Mesenchymal stem cell (in vitro differentiated cells and primary cell): ENCODE data around the gene RNPS1.
A peak's percentile ranks its signal among the peaks of the same experiment; 100 is the strongest.

ENCODE experiments used
- DNase-seq: peaks from one replicate; pipeline ENCODE4 v3.0.0-alpha.2; 2013
- H2AFZ ChIP-seq: one replicate; pipeline ENCODE4 v1.6.1; 2013; ENCODE audit warnings: low read depth, mild to moderate bottlenecking, control low read depth, inconsistent platforms, low read length, moderate library complexity
- H2AK5ac ChIP-seq: 2 replicates; pipeline ENCODE4 v1.6.1; 2013; ENCODE audit warnings: low read length, moderate library complexity, mild to moderate bottlenecking, inconsistent platforms; ENCODE audit not compliant: severe bottlenecking
- H2BK120ac ChIP-seq: one replicate; pipeline ENCODE4 v1.6.1; 2013; ENCODE audit warnings: low read depth, mild to moderate bottlenecking, inconsistent platforms, low read length, moderate library complexity
- H2BK12ac ChIP-seq, 2 experiments: one replicate each; pipeline ENCODE4 v1.6.1; 2013; ENCODE audit warnings: inconsistent platforms in 2 of 2, low read length in 2 of 2, mild to moderate bottlenecking in 2 of 2, moderate library complexity in 2 of 2, control low read depth in 1 of 2
- H2BK15ac ChIP-seq: one replicate; pipeline ENCODE4 v1.6.1; 2013; ENCODE audit warnings: mild to moderate bottlenecking, low read depth, inconsistent platforms; ENCODE audit not compliant: poor library complexity, severe bottlenecking
- H2BK5ac ChIP-seq: 2 replicates; pipeline ENCODE4 v1.6.1; 2013; ENCODE audit warnings: low read depth, mild to moderate bottlenecking, low read length, control low read depth, inconsistent platforms; ENCODE audit not compliant: poor library complexity, severe bottlenecking
- H3K14ac ChIP-seq, 2 experiments: one replicate each; pipeline ENCODE4 v1.6.1; 2013; ENCODE audit warnings: inconsistent platforms in 2 of 2, low read length in 2 of 2, control low read depth in 1 of 2, mild to moderate bottlenecking in 1 of 2, moderate library complexity in 1 of 2
- H3K18ac ChIP-seq, 2 experiments: one replicate each; pipeline ENCODE4 v1.6.1; 2013; ENCODE audit warnings: inconsistent platforms in 2 of 2, low read length in 2 of 2, control low read depth in 1 of 2, low read depth in 1 of 2, mild to moderate bottlenecking in 1 of 2
- H3K23ac ChIP-seq, 2 experiments: one replicate each; pipeline ENCODE4 v1.6.1; 2013; ENCODE audit warnings: inconsistent platforms in 2 of 2, low read length in 2 of 2, mild to moderate bottlenecking in 2 of 2, moderate library complexity in 2 of 2, control low read depth in 1 of 2
- H3K27ac ChIP-seq: 2 replicates; pipeline ENCODE4 v1.5.1; 2013; ENCODE audit warnings: mild to moderate bottlenecking, moderate library complexity, low read length, control low read depth, inconsistent platforms; ENCODE audit not compliant: poor library complexity, severe bottlenecking
- H3K27me3 ChIP-seq, 2 experiments: 2 replicates each; pipeline versions ENCODE4 v1.6.1 to v1.7.0; 2013; ENCODE audit warnings: low read length in 2 of 2, mild to moderate bottlenecking in 2 of 2, moderate library complexity in 2 of 2, control low read depth in 1 of 2, inconsistent platforms in 1 of 2; ENCODE audit not compliant: control insufficient read depth in 1 of 2, insufficient read depth in 1 of 2
- H3K36me3 ChIP-seq, 2 experiments: 2 replicates each; pipeline versions ENCODE4 v1.6.1 to v1.7.0; 2013; ENCODE audit warnings: low read length in 2 of 2, control low read depth in 1 of 2, inconsistent platforms in 1 of 2, low read depth in 1 of 2, mild to moderate bottlenecking in 1 of 2; ENCODE audit not compliant: insufficient read depth in 2 of 2, control insufficient read depth in 1 of 2
- H3K4ac ChIP-seq, 2 experiments: one replicate each; pipeline ENCODE4 v1.6.1; 2013; ENCODE audit warnings: inconsistent platforms in 2 of 2, low read length in 2 of 2, mild to moderate bottlenecking in 2 of 2, moderate library complexity in 2 of 2, control low read depth in 1 of 2, low read depth in 1 of 2
- H3K4me1 ChIP-seq: 2 replicates; pipeline ENCODE4 v1.6.1; 2013; ENCODE audit warnings: low read depth, low read length, control low read depth; ENCODE audit not compliant: control insufficient read depth, insufficient read depth
- H3K4me2 ChIP-seq: 2 replicates; pipeline ENCODE4 v1.6.1; 2013; ENCODE audit warnings: low read length, mild to moderate bottlenecking, inconsistent platforms; ENCODE audit not compliant: poor library complexity, severe bottlenecking
- H3K4me3 ChIP-seq, 2 experiments: 2 replicates each; pipeline versions ENCODE4 v1.5.1 to v1.7.0; 2013; ENCODE audit warnings: low read length in 2 of 2, mild to moderate bottlenecking in 2 of 2, control low read depth in 1 of 2, low read depth in 1 of 2; ENCODE audit not compliant: insufficient read depth in 1 of 2
- H3K79me1 ChIP-seq: replicated peaks from 2 replicates; pipeline ENCODE4 v1.6.1; 2013; ENCODE audit warnings: mild to moderate bottlenecking, control low read depth, low read length, inconsistent platforms; ENCODE audit not compliant: poor library complexity, severe bottlenecking
- H3K9ac ChIP-seq: 2 replicates; pipeline ENCODE4 v1.7.0; 2013; ENCODE audit warnings: mild to moderate bottlenecking, low read length, moderate library complexity
- H3K9me3 ChIP-seq: 2 replicates; pipeline ENCODE4 v1.7.0; 2013; ENCODE audit warnings: mild to moderate bottlenecking, low read length; ENCODE audit not compliant: control insufficient read depth
- H4K8ac ChIP-seq: one replicate; pipeline ENCODE4 v1.6.1; 2013; ENCODE audit warnings: inconsistent platforms, mild to moderate bottlenecking, low read length, moderate library complexity
- H4K91ac ChIP-seq: one replicate; pipeline ENCODE4 v1.6.1; 2013; ENCODE audit warnings: mild to moderate bottlenecking, low read length, inconsistent platforms
- WGBS: methylation state at CpG from one replicate; pipeline ENCODE4 v1.1.7; 2013; ENCODE audit warnings: mixed read lengths; 5-methylcytosine and 5-hydroxymethylcytosine counted together

Gene RNPS1

DNA sequence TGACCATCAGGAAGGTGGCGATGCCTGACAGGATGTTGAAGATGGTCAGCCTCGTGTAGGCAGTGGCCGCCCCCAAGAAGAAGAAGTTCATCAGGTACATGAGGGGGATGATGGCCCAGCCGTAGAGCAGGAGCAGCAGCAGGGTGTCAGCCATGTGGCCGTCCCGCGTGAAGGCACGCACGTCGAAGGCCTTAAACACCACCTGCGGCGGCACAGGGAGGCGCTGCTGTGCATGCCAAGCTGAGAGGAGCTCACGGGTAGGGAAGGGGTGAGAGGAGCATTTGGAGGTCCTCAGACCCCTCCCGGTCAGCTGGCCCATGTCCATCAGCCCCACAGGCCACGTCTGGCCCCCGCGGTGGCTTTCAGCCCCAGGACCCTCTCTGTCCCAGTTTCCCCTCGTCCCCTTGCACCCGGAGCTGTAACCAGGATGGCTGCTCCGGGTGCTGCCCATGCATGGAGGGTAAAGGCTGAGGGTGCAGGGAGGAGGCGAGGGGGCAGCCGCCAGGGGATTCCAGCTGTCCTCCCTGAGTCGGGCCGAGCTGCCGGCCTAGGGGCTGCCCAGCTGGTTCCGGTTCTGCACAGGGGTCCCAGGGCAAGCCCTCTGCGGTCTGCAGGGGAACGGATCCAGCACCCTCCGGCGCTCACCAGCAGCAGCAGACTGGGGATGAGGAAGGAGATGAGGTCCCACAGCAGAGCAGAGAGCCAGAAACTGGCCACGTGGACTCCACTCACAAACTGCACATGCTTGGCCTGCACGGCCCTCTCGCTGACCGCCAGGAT lies 17.1 kb upstream of the RNPS1 start:
- H3K14ac ChIP-seq, result no peak overlapping the region
- no peak overlapping the region for H2BK15ac ChIP-seq
- no peaks in the 10 kb centered on the region for H3K9me3 ChIP-seq
- no peak overlapping the region for H3K27ac ChIP-seq
- H3K4ac ChIP-seq, result no peak overlapping the region
- H2BK120ac ChIP-seq, result no peak overlapping the region
- H3K18ac ChIP-seq, result no peak overlapping the region
- H3K27me3 ChIP-seq, result peaks cover 7 to 58% of the 10 kb centered on the region in 2 experiments
- peak overlapping the region in 1 of 2 experiments; percentile 20 for H3K4me3 ChIP-seq
- no peak overlapping the region for H2BK12ac ChIP-seq
- H2AFZ ChIP-seq, result no peak overlapping the region
- H3K36me3 ChIP-seq, result no peaks in the 10 kb centered on the region
- WGBS, result 89% methylated on average over 34 of the region's 35 CpGs
- no peak overlapping the region for H3K23ac ChIP-seq
- no peak overlapping the region for H4K91ac ChIP-seq
- H3K79me1 ChIP-seq, result no peaks in the 10 kb centered on the region
- no peak overlapping the region for H3K9ac ChIP-seq
- H3K4me1 ChIP-seq, result no peaks in the 10 kb centered on the region
- H4K8ac ChIP-seq, result no peak overlapping the region
- H2AK5ac ChIP-seq, result no peak overlapping the region
- H3K4me2 ChIP-seq, result no peak overlapping the region
- DNase-seq, result no peak
- no peak overlapping the region for H2BK5ac ChIP-seq

DNA sequence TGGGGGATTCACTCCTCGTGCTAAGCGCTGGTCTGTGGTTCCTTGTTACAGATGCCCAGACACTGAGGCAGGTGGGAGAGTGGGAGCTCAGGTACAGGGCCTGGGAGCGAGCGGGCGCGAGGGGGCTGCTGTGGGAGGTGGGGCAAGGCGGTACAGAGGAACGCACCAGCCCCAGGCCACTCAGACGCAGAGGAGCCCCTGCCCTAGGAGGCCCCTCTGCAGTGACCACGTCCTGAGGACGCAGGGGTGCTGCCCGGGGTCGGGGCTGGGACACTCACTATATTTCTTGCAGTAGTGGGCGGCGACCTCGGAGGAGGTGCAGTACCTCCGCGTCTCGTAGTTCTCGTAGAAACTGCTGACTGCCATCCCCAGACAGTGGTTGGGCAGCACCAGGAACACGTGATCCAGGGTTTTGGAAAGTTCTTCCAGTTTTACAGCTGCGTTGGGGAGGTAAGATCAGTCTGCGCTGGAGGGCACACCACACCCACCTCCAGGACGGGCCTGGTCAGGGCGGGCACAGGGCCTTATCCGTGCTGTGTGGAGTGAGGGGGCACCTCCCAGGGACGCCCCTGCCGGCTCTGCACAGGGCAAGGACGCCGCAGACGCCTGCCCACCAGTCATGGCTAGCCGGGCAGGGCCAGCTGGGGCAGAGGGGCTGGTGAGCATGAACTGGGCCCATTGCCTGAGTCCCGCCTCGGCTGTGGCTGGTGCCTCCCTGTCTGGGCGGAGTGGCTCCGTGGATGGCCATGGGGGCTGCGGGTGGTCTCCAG lies 16.3 kb upstream of the RNPS1 start:
- Histone ChIP-seq H2BK120ac (no peak overlapping the region), H4K8ac (no peak overlapping the region), H2AFZ (no peak overlapping the region), H3K23ac (no peak overlapping the region), H3K79me1 (no peaks in the 10 kb centered on the region), H2BK15ac (no peak overlapping the region), H3K9ac (no peak overlapping the region), H3K18ac (no peak overlapping the region), H3K4me3 (peak overlapping the region in 1 of 2 experiments; percentile 27), H3K27me3 (peaks cover 9 to 66% of the 10 kb centered on the region in 2 experiments), H3K27ac (no peak overlapping the region), H3K14ac (no peak overlapping the region), H2AK5ac (no peak overlapping the region), H2BK12ac (no peak overlapping the region), H3K4me2 (no peak overlapping the region), H2BK5ac (no peak overlapping the region), H3K4me1 (no peaks in the 10 kb centered on the region), H3K4ac (no peak overlapping the region), H4K91ac (no peak overlapping the region), H3K36me3 (no peaks in the 10 kb centered on the region), H3K9me3 (no peaks in the 10 kb centered on the region)
- no peak for DNase-seq
- 91% methylated on average over 37 of the region's 37 CpGs for WGBS

DNA sequence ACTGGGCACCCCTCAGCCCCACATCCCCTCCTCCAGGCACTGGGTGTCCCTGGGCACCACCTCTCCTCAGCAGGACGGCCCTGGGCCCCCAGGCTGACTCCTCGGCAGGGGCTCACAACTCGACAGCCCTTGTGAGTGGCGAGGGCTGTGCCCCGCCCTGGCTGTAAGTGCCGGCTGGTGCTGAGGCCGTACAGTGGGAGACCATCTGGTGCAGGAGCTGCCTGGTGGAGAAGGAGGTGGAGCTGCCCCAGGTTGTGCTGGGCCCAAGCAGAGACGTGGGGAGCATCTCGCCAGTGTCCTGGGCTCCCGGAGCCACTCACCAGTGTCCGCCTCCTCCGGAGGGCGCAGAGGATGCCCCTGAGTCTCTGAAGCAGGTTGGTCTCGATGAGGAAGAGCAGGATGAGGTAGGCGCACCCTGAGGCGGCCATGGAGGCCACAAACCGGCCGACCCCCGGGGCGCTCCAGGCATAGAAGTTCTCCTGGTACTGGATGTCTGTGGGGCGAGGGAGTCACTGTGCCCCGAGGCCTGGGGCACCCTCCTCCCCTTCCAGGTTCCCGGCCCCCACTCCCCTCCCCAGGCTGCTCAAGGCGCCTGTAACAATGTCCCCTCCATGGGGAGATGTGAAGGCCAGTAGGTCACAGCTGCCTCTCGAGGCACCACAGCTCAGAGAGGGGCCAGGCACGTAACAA lies 15.1 kb upstream of the RNPS1 start:
- Histone ChIP-seq H3K4me3 (no peak overlapping the region), H2AFZ (no peak overlapping the region), H3K23ac (no peak overlapping the region), H2AK5ac (no peak overlapping the region), H3K14ac (no peak overlapping the region), H3K4me1 (no peaks in the 10 kb centered on the region), H2BK120ac (no peak overlapping the region), H2BK5ac (no peak overlapping the region), H3K9me3 (no peaks in the 10 kb centered on the region), H3K4ac (no peak overlapping the region), H4K91ac (no peak overlapping the region), H3K4me2 (no peak overlapping the region), H3K9ac (no peak overlapping the region), H3K27me3 (peaks cover 12 to 74% of the 10 kb centered on the region in 2 experiments), H2BK12ac (no peak overlapping the region), H3K79me1 (no peaks in the 10 kb centered on the region), H3K18ac (no peak overlapping the region), H2BK15ac (no peak overlapping the region), H3K27ac (no peak overlapping the region), H4K8ac (no peak overlapping the region), H3K36me3 (no peaks in the 10 kb centered on the region)
- 83% methylated on average over 22 of the region's 26 CpGs for WGBS
- no peak for DNase-seq

- no peak overlapping the region for H3K4me2 ChIP-seq
- no peak overlapping the region for H2BK15ac ChIP-seq
- WGBS, result 60% methylated on average over 4 of the region's 5 CpGs
- no peak overlapping the region for H3K4ac ChIP-seq
- H3K9ac ChIP-seq, result no peak overlapping the region
- no peak for DNase-seq
- peaks cover 15 to 77% of the 10 kb centered on the region in 2 experiments for H3K27me3 ChIP-seq
- H2BK12ac ChIP-seq, result no peak overlapping the region
- no peaks in the 10 kb centered on the region for H3K79me1 ChIP-seq
- H4K91ac ChIP-seq, result no peak overlapping the region
- no peak overlapping the region for H3K23ac ChIP-seq
- H3K27ac ChIP-seq, result no peak overlapping the region
- H2BK5ac ChIP-seq, result no peak overlapping the region
- H3K4me3 ChIP-seq, result no peak overlapping the region
- H2AK5ac ChIP-seq, result no peak overlapping the region
- no peak overlapping the region for H2AFZ ChIP-seq
- H3K4me1 ChIP-seq, result no peaks in the 10 kb centered on the region
- no peak overlapping the region for H3K18ac ChIP-seq
- no peak overlapping the region for H4K8ac ChIP-seq
- no peaks in the 10 kb centered on the region for H3K9me3 ChIP-seq
- no peak overlapping the region for H2BK120ac ChIP-seq
- no peaks in the 10 kb centered on the region for H3K36me3 ChIP-seq
- no peak overlapping the region for H3K14ac ChIP-seq
Observed at GRCh38 chr16:2282262-2282661, 14.3 kb upstream of the RNPS1 start.
